ENCODE measurements around the gene IKZF2. TPM values are rescaled to one million over a fixed set of nuclear protein-coding genes. Genes with fewer than 3 reads are reported as not detected.

IKZF2 gene
- total and polyA plus RNA-seq, 9 of the 15 experiments (the other 6 are each of a cell fraction or from before 2014, with no cell fraction given) = 0.04 to 0.54 (median 0.22) TPM

DNA sequence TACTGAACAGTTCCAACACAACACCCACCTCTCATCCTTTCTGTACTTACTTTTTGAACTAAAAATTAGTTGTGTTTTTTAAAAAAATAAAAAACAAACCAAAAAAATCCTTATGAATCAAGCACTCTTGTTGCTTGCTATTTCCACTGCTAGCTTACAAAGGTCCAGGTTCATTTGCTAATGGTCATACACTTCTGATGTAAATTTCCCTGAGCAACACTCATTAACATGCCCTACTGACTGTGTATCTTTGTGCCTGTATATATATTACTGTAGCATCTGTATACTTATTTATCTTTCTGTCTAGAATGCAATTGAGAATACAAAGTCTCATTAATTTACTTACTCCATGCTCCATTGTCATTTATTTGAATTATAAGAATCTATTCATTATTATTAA, 30.3 kb upstream of the IKZF2 start:
- H3K27me3 ChIP-seq (ENCODE audit: control insufficient read depth in 2 of 2, insufficient read depth in 2 of 2, low read length in 2 of 2) = no peaks in the 10 kb centered on the region
- intact Hi-C loops (cut with micrococcal nuclease) = no loop called here
- no peak overlapping the region for H3K27ac ChIP-seq (ENCODE audit: extremely low read depth, low read depth, low read length)
- CTCF ChIA-PET (ENCODE audit: low intra/inter-chr PET ratio) = no interaction called here
- ATAC-seq (no peak), DNase-seq (ENCODE audit: extremely low read depth in 1 of 4, low spot score in 3 of 4) (no peak), FAIRE-seq (no peak)
- H3K4me2 ChIP-seq (ENCODE audit: insufficient read depth, low read length) = no peak overlapping the region
- no peaks in the 10 kb centered on the region for H3K79me2 ChIP-seq (ENCODE audit: control insufficient read depth, insufficient read depth, low read length)
- H3K36me3 ChIP-seq (ENCODE audit: control insufficient read depth, insufficient read depth, low read length) = no peaks in the 10 kb centered on the region
- H2AFZ ChIP-seq (ENCODE audit: low read depth, low read length) = no peak overlapping the region
- in situ Hi-C loops (cut with MboI) = no loop called here
- no peak overlapping the region for H3K4me3 ChIP-seq
- H3K9me3 ChIP-seq (replicated peaks; ENCODE audit: control insufficient read depth, insufficient read depth, low read depth, low read length) = no peaks in the 10 kb centered on the region
- no peaks in the 10 kb centered on the region for H3K9me1 ChIP-seq (ENCODE audit: control insufficient read depth, insufficient read depth, low read length)
- no TSS peak for BruUV-seq (replicated peaks)
- no peaks in the 10 kb centered on the region for H3K4me1 ChIP-seq (replicated peaks in 1 of 2; ENCODE audit: control insufficient read depth in 2 of 2, insufficient read depth in 2 of 2, low read length in 2 of 2)
- POLR2A ChIA-PET = no interaction called here
- H3K9ac ChIP-seq (ENCODE audit: insufficient read depth in 1 of 2, low read depth in 2 of 2, low read length in 2 of 2) = no peak overlapping the region
- H4K20me1 ChIP-seq (replicated peaks; ENCODE audit: control insufficient read depth, insufficient read depth, low read length) = no peaks in the 10 kb centered on the region
- TF ChIP-seq, protein P1, sequence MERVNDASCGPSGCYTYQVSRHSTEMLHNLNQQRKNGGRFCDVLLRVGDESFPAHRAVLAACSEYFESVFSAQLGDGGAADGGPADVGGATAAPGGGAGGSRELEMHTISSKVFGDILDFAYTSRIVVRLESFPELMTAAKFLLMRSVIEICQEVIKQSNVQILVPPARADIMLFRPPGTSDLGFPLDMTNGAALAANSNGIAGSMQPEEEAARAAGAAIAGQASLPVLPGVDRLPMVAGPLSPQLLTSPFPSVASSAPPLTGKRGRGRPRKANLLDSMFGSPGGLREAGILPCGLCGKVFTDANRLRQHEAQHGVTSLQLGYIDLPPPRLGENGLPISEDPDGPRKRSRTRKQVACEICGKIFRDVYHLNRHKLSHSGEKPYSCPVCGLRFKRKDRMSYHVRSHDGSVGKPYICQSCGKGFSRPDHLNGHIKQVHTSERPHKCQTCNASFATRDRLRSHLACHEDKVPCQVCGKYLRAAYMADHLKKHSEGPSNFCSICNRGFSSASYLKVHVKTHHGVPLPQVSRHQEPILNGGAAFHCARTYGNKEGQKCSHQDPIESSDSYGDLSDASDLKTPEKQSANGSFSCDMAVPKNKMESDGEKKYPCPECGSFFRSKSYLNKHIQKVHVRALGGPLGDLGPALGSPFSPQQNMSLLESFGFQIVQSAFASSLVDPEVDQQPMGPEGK (CRISPR knock-in tag; IDR thresholded peaks at IDR 0.05; ENCODE audit: borderline replicate concordance) = no peak
- TF ChIP-seq NR2C2 (CRISPR knock-in tag; IDR thresholded peaks at IDR 0.05) (no peak), NR2C2 (tag; IDR thresholded peaks at IDR 0.05) (no peak), NCOA6 (IDR thresholded peaks at IDR 0.05) (no peak), NR4A1 (CRISPR knock-in tag; IDR thresholded peaks at IDR 0.05) (no peak), NR4A1 (tag; IDR thresholded peaks at IDR 0.05) (no peak), EHMT2 (IDR thresholded peaks at IDR 0.05) (no peak), SIX5 (IDR thresholded peaks at IDR 0.05; ENCODE audit: borderline replicate concordance in 1 of 2, insufficient read depth in 1 of 2, low read depth in 1 of 2, low read length in 2 of 2) (no peak), ILK (tag; IDR thresholded peaks at IDR 0.05; ENCODE audit: borderline replicate concordance, low read depth) (no peak), PCBP2 (IDR thresholded peaks at IDR 0.05; ENCODE audit: low read depth, low read length, poor library complexity, severe bottlenecking) (no peak), FOXK1 (CRISPR knock-in tag; IDR thresholded peaks at IDR 0.05; ENCODE audit: borderline replicate concordance) (no peak), ZBTB8A (IDR thresholded peaks at IDR 0.05; ENCODE audit: partially characterized antibody) (no peak), ZNF780A (CRISPR knock-in tag; IDR thresholded peaks at IDR 0.05) (no peak), POU5F1 (IDR thresholded peaks at IDR 0.05; ENCODE audit: borderline replicate concordance, low read depth, low read length, partially characterized antibody) (no peak)
- TF ChIP-seq, protein P2, sequence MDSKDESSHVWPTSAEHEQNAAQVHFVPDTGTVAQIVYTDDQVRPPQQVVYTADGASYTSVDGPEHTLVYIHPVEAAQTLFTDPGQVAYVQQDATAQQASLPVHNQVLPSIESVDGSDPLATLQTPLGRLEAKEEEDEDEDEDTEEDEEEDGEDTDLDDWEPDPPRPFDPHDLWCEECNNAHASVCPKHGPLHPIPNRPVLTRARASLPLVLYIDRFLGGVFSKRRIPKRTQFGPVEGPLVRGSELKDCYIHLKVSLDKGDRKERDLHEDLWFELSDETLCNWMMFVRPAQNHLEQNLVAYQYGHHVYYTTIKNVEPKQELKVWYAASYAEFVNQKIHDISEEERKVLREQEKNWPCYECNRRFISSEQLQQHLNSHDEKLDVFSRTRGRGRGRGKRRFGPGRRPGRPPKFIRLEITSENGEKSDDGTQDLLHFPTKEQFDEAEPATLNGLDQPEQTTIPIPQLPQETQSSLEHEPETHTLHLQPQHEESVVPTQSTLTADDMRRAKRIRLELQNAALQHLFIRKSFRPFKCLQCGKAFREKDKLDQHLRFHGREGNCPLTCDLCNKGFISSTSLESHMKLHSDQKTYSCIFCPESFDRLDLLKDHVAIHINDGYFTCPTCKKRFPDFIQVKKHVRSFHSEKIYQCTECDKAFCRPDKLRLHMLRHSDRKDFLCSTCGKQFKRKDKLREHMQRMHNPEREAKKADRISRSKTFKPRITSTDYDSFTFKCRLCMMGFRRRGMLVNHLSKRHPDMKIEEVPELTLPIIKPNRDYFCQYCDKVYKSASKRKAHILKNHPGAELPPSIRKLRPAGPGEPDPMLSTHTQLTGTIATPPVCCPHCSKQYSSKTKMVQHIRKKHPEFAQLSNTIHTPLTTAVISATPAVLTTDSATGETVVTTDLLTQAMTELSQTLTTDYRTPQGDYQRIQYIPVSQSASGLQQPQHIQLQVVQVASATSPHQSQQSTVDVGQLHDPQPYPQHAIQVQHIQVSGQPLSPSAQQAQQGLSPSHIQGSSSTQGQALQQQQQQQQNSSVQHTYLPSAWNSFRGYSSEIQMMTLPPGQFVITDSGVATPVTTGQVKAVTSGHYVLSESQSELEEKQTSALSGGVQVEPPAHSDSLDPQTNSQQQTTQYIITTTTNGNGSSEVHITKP (IDR thresholded peaks at IDR 0.05; ENCODE audit: partially characterized antibody) = no peak
- TF ChIP-seq, protein P3, sequence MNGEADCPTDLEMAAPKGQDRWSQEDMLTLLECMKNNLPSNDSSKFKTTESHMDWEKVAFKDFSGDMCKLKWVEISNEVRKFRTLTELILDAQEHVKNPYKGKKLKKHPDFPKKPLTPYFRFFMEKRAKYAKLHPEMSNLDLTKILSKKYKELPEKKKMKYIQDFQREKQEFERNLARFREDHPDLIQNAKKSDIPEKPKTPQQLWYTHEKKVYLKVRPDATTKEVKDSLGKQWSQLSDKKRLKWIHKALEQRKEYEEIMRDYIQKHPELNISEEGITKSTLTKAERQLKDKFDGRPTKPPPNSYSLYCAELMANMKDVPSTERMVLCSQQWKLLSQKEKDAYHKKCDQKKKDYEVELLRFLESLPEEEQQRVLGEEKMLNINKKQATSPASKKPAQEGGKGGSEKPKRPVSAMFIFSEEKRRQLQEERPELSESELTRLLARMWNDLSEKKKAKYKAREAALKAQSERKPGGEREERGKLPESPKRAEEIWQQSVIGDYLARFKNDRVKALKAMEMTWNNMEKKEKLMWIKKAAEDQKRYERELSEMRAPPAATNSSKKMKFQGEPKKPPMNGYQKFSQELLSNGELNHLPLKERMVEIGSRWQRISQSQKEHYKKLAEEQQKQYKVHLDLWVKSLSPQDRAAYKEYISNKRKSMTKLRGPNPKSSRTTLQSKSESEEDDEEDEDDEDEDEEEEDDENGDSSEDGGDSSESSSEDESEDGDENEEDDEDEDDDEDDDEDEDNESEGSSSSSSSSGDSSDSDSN (IDR thresholded peaks at IDR 0.05; ENCODE audit: borderline replicate concordance in 1 of 2, low read depth in 2 of 2, low read length in 2 of 2) = no peak
